Mucosa of descending colon (tissue), 3 donors: Measurements from ENCODE around the gene SFMBT2. TPM values are rescaled to one million over a fixed set of nuclear protein-coding genes. Genes with fewer than 3 reads are reported as not detected.
"Not testable (repeated sequence)": the region's sequence is repeated elsewhere in the genome, so short reads cannot be mapped to it uniquely, and the experiment has no call there.

ENCODE experiments used
- ATAC-seq: fragments of 200-7000 bp; cut with Tn5 transposase; one replicate; pipeline ENCODE4 v1.9.1; 2020; ENCODE audit warnings: mild to moderate bottlenecking, moderate library complexity
- DNase-seq, 3 donors: peaks; one replicate each; pipeline ENCODE4 v3.0.0-alpha.2; 2020
- H3K36me3 ChIP-seq: fragments of 200-600 bp; one replicate; pipeline ENCODE4 v1.8.0; 2021; ENCODE audit warnings: low read depth, mild to moderate bottlenecking
- H3K4me1 ChIP-seq: fragments of 200-600 bp; one replicate; pipeline ENCODE4 v1.8.0; 2021; ENCODE audit warnings: low read depth, mild to moderate bottlenecking
- H3K4me3 ChIP-seq: fragments of 200-600 bp; one replicate; pipeline ENCODE4 v1.8.0; 2021; ENCODE audit warnings: mild to moderate bottlenecking
- H3K9me3 ChIP-seq: fragments of 200-600 bp; one replicate; pipeline ENCODE4 v1.8.0; 2021; ENCODE audit warnings: mild to moderate bottlenecking
- CTCF ChIP-seq: fragments of 200-600 bp; IDR thresholded peaks from one replicate; pipeline ENCODE4 v1.8.0; 2022; ENCODE audit warnings: antibody characterized with exemption, mild to moderate bottlenecking
- intact Hi-C, 2 donors: fragments of 100-400 bp; cut with DNase I in 1 of 2; cut with micrococcal nuclease in 1 of 2; formaldehyde crosslinking; loops; one replicate each; pipeline versions ENCODE4 v1.11.0 to v1.11.1; 2022; cut with DNase I, micrococcal nuclease
- total RNA-seq, 3 donors: library from RNA; stranded (reverse); fragmentation: NEBNext Ultra II Directional in 2 of 3; extraction: Animal tissue kit (Norgen Biotek cat#: 25700) in 2 of 3; gene quantifications; one replicate each; pipeline versions ENCODE4 v1.2.1 to v1.2.4, GENCODE V29; 2021 to 2023
- donor health status: DM: no; HTN: no; CAD: no; lungs with moderate emphysema.
- donor health status: DM: no; HTN: no; CAD: no.
- donor health status: DM: no; HTN: yes; CAD: no.

SFMBT2 gene
- total RNA-seq, 3 donors from 2014 or later, result 3.9 to 8.8 (median 5.7) TPM

- Histone ChIP-seq H3K36me3 (no peaks in the 10 kb centered on the region), H3K4me1 (no peaks in the 10 kb centered on the region)
- no peak for ATAC-seq
Measured at GRCh38 chr10:7304110-7304509, 106.7 kb downstream of the SFMBT2 start.

GRCh38 chr10:7302930-7303557 is 107.8 kb downstream of the SFMBT2 start:
- H3K4me1 ChIP-seq, result no peaks in the 10 kb centered on the region
- DNase-seq (no peak), ATAC-seq (no peak)
- no peak for TF ChIP-seq CTCF
- H3K9me3 ChIP-seq, result no peaks in the 10 kb centered on the region
- intact Hi-C loops, result no loop called here
- no peak overlapping the region for H3K4me3 ChIP-seq
- no peaks in the 10 kb centered on the region for H3K36me3 ChIP-seq

More at GRCh38 chr10:7304110-7304509, 106.7 kb downstream of the SFMBT2 start:
- no peak for TF ChIP-seq CTCF
- no peaks in the 10 kb centered on the region for H3K9me3 ChIP-seq
- intact Hi-C loops, result no loop called here
- H3K4me3 ChIP-seq, result no peak overlapping the region
- DNase-seq, result no peak

GRCh38 chr10:7302392-7302906 is 108.4 kb downstream of the SFMBT2 start:
- Histone ChIP-seq H3K4me3 (no peak overlapping the region), H3K36me3 (no peaks in the 10 kb centered on the region), H3K4me1 (no peaks in the 10 kb centered on the region), H3K9me3 (no peaks in the 10 kb centered on the region)
- DNase-seq, result no peak
- TF ChIP-seq CTCF, result no peak
- no peak for ATAC-seq
- intact Hi-C loops, result no loop called here

- Histone ChIP-seq H3K4me3 (no peak overlapping the region), H3K9me3 (no peaks in the 10 kb centered on the region), H3K36me3 (no peaks in the 10 kb centered on the region), H3K4me1 (no peaks in the 10 kb centered on the region)
- TF ChIP-seq CTCF, result no peak
- intact Hi-C loops, result no loop called here
- DNase-seq, result no peak
- no peak for ATAC-seq
Measured at GRCh38 chr10:7301006-7301778, 109.6 kb downstream of the SFMBT2 start.

- no peak for TF ChIP-seq CTCF
- Histone ChIP-seq H3K4me1 (no peaks in the 10 kb centered on the region), H3K4me3 (no peak overlapping the region), H3K9me3 (no peaks in the 10 kb centered on the region), H3K36me3 (no peaks in the 10 kb centered on the region)
- intact Hi-C loops, result no loop called here
- DNase-seq (no peak), ATAC-seq (no peak)
Measured at GRCh38 chr10:7300384-7300971, 110.4 kb downstream of the SFMBT2 start.

GRCh38 chr10:7299601-7300325 is 111.1 kb downstream of the SFMBT2 start:
- H3K9me3 ChIP-seq, H3K36me3 ChIP-seq, H3K4me1 ChIP-seq, H3K4me3 ChIP-seq, intact Hi-C loops, ATAC-seq, DNase-seq: not testable (repeated sequence)
